Eye (tissue), 1 donor: ENCODE measurements around the gene DCHS2.

Source experiments
- DNase-seq: peaks from one replicate; pipeline ENCODE4 v3.0.0-alpha.2; 2015

DCHS2 gene

DNA sequence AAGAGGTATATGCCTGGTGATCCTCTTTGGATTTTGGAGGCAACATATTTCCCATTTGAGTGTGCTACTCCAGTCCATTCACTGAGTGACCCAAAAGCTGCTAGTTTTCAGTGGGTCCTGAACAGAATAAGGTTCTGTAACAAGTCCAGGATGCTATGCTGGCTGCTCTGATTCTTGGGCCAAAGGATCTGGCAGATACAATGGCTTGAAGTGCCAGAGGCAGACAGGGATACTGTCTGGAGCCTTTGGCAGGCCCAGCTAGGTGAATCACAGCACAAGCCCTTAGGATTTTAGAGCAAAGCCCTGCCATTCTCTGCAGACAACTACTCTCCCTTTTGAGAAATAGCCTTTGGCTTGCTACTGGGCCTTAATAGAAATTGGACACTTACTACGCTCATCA lies 40.6 kb downstream of the DCHS2 start:
- DNase-seq, result no peak

DNA sequence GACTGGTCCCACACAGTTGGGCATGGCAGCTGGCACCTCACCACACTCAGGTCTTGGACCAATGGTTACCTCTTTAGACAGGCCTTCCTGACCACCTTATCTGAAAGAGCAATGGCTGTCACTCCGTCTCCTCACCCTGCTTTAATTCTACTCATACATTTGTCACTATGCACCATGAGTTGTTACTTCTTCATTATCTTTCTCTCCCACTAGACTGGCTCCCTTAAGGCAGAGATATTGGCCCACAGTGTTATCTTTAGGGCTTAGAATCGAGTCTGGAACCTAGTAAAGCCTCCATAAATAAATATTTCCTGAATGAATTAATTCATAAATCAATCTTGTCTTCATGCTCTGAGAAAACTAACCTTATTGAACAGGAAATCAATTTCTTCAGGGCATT lies 46.6 kb downstream of the DCHS2 start:
- no peak for DNase-seq

DNA sequence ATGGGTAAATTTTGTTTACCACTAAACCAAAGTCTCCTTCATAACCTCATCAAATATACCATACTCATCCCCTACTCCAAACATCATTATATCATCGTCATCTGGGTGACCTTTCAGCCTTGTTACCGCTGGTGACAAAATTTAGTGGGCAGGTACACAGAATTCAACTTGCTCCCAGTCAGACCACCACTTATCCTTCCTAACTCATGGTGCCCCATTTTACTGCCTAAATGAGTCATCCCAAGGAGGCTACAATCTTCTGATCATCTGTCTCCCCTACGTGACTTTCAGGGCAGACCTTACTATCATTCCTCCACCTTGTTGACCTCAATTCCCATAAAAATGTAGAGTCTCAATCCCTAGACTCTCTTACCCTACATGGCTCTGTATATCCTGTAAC lies 49.6 kb downstream of the DCHS2 start:
- no peak for DNase-seq

DNA sequence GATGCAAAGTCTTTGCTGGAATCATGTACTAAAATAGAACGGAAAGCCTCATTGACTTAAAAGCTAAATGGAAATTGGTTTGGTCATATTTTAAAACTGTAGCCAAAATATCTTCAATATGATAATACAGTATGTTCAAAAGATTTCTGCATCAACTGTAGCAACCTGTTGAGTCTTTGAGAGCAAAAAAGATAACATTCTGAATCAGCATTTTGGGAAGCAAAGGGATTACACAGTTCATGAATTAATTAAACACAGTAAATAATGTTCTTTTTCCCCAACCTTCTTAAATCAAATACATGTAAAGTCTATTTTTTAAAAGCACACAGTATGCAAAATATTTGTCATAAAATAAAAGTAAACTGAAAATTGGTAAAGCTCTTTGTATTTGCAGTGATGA lies 50.5 kb downstream of the DCHS2 start:
- no peak for DNase-seq

DNA sequence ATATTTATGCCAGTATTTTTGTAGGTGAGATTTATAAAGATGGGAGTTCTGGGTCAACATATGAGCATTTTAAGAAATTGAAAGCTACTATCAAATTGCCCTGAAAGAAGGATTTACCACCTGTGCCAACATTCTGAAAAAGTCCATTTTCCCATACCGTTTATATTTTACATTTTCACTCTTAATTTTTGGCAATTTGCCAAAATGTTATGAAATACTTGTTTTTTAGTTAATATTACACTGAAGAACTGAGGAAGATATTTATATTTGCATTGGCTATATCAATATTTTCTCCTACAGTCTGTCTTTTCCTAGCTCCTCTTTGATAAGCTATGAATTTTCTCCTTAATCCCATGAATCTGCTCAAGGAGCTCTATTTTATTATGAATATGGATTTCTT lies 52.4 kb downstream of the DCHS2 start:
- DNase-seq, result no peak

DNA sequence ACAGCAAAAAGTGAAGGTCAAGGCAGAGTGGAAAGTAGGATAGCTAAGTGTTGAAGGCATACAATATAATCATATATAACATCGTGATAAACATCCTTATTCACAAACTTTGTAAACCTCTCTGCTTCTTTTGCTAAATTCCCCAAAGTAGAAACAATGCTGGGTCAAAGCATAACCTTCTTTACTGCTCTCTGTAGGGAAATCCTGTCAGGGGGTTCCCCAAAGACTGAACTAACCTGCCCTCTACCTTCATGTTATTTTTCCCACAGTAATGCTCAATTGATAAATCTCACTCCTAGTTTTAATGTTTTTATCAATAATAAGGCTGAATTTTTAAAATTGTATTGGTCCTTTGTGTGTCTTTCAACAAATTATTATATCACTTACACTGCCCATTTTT lies 55.7 kb downstream of the DCHS2 start:
- no peak for DNase-seq

DNA sequence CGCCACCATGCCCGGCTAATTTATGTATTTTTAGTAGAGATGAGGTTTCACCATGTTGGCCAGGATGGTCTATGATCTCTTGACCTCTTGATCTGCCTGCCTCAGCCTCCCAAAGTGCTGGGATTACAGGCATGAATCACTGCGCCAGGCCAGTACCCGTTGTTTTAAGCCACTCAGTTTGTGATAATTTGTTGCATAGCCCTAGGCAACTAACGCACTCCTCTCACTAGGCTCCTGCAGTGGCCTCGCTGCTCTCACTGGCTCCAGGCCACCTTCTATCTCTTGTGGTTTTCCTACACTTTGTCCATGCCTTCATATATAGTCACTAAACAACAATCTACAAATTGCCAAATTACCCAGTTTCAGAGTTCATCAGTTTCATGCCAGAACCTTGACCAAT lies 58.1 kb downstream of the DCHS2 start:
- no peak for DNase-seq

DNA sequence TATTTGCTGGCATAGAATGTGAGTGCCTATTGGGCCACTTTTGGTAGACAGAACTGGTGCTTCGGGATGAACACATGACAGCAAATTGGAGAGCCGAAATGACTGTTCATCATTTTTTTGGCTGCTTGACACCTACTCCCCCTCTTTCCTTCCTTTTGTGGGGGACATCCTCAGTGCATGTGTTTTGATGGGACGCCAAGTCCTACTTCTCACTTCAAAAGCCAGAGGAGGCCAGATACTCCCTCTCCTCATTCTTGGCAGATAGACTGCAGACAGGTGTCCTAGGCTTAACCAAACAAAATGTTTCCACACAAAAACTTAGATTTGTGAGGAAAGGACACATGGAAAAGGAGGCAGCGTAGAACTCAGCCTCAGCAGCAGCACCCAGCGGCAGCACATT lies 62.4 kb downstream of the DCHS2 start:
- DNase-seq, result no peak

DNA sequence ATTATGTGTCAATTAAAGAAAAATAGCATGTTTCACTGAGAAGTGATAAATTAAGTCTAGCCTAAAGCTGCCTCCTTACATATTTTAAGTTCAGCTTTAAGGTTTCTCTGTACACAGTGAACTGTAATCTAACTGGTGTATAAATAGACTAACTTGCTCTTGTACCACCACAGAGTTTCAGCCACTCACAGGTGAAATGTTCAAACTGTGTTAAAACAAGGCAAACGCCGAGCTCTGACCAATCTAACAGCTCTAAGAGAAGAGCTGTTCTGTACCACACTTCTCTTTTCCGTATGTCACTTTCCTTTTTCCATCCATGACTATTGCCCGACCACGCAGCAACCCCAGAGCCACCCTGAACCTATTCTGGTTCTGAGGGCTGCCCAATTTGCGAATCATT lies 64.5 kb downstream of the DCHS2 start:
- DNase-seq, result no peak

DNA sequence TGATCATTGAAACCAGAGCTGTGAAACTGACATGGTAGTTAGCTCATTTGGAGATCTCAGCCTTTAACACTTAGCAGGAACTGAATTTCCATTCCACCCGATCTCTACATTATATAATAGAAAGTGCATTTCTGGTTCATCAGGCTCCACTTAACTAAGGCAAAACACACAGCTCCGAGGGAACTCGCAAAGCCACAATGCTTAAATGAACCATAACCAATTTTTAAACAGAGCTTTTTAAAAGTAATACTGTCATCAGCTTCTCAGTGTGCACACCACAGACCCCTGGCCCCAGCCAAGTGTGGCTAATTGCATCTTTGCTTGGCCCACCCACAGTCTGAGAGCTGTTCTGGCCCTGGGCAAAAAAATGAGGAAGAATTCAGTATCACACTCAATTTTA lies 66.1 kb downstream of the DCHS2 start:
- peak; percentile 76 for DNase-seq

DNA sequence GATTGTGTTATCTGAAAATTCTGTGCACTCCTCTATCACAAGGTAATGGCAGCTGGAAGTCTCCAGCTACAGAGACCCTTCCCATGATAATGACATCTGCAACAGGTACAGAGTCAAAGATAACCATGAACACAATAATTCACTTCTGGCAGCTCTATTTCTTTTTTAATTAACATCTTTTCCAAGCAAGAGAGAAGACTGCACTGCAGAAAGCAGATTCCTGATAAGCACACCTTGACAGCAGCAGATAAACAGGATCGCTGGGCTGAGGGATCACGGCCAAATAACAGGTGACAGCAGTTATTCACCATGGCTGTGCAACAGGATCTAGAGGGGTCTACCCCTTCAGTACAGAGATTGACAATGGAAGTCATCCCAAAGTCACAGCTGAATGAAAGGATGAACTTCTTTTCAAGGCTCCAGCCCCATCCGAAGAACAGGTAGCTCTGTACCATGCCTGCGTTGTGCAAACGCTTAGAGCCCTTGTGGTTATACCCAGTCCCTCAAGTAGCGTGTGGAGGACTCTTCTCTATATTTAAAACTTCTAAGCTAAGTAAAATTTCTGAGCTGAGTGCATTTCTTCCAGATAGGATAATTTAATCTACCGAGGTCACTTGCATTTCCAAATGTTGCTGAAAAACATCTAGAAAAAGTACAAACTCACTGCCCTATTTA lies 66.7 kb downstream of the DCHS2 start:
- DNase-seq, result no peak

DNA sequence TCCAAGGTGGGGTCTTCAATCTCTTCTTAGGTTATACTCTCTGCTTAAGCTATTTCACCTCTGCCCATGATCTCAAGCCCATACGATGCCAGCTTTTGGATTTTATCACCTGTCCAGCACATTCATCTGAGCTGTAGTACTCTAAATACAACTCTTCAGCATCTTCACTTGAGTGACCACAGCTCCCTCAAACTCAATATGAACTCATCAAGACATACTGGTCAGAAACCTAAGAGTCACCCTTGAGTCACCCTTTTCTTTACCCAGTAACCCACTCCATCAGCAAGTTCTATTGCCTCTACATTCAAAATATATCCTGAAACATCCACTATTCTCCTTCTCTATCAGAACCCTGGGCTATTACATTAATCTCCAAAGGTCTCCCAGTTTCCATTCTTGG lies 69.4 kb downstream of the DCHS2 start:
- no peak for DNase-seq

DNA sequence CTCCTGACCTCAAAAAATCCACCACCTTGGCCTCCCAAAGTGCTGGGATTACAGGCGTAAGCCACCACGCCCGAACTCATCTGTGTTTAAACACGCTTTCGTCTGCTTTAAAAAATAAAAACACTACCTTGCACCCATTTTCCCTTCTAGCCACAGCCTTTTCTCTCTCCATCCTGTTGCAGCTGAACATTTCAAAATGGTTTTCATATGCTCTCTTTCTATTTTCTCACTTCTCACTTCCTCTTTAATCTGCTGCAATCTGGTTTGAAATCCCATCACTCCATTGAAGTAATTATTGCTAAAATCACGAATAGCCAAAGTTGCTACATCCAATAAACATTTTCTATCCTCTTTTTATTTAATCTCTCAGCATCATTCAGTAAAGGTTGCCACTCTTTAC lies 70.0 kb downstream of the DCHS2 start:
- DNase-seq, result no peak

DNA sequence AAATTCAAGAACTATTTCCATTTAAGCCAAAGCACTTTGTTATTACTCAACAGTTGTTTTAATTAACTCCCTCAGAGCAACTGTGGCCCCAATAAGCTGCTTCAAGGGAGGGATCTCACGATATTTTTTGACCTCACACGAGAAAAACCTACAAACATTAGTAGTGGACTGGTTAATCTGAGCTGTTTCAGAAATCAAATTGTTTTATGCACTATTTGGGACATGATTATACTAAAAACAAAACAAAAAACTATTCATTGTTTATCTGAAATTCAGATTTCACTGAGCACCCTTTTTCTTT lies 74.3 kb downstream of the DCHS2 start:
- DNase-seq, result no peak

DNA sequence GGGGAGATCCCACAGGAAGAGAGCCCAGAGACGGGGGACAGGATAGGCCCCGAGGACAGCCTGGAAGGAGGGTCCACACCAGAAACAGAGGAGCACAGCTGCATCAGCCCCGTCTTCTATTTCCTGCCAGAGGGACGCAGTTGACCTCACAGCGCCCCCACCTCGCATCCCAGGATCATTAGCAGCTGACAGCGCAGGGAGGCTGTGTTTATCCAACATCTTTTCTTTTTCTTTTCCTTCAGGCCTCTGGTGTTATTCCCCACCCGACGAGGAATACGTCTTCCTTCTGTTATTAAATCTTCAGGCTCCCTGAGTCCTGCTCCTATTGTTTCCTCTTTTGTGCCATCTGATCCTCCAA lies 75.4 kb downstream of the DCHS2 start:
- no peak for DNase-seq

DNA sequence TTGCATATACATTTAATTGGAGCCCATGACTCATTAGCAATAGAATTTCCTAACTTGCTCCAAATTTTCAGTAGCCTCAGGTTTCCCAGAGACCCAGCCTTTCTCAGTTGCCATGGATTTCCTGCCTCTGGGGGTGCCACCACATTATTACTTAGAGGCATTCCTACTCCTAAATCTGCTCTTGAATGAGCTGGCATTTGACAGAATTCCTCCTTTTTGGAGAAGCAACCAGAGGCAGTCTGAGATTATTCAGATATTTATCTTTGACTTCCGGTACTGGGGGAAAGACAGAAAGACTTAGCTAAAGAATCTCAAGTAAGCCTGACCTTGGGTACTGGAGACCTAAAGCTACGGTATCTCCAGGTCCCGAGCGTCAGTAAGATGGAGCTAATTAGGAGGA lies 76.3 kb downstream of the DCHS2 start:
- no peak for DNase-seq

DNA sequence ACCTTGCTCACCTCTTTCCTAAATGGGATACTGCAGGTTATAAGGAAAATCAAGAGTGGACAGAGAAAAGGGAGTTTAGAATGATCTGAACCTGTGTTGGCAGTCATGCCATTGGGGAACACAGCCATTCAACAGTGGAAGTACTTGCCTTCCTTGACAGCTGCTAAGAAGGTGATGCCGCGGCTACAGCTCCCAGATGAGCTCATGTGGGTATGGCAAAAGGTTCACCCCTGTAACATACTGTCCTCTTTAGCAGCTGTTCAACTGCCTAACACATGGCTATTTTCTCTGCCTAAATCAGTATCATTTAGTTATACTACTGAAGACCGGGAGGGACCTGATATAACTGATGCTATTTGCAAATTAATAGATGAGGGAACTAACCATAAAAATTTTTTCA lies 76.8 kb downstream of the DCHS2 start:
- peak; percentile 16 for DNase-seq

DNA sequence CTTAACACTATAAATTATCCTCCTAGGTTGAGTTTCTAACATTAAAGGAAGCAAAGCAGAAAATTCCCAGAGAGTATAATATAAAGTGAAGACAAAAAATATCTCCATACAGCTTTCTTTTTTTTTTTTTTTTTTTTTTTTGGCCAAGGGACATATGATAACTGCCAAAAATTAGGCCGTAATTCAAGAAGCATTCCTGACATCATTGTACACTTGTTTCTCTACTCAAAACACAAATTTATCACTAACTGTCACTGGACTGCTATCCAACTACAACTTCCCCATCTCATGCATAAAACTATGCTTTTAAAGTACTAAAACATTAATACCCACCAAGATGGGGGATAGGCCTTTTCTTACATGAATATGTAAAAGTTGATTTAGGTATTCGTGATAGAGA lies 77.2 kb downstream of the DCHS2 start:
- DNase-seq, result no peak

DNA sequence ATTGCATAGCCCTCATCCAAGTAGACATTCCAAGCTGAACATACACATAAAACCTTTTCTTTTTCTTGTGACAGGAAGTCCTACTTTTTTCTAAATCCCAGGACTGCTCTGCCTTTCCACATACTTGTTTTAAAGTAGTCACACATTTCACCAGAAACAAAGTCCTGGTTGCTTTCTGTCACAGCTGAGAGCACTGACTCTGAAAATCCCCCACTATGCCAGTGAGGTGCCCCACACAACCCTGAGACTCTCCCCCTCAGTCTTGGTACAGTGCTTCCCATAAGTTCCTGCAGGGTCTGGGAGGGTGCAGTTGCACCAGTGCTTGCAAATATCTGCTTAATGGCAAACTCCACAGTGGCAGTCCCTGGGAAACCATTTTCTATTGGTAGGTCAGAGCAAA lies 84.2 kb downstream of the DCHS2 start:
- no peak for DNase-seq

DNA sequence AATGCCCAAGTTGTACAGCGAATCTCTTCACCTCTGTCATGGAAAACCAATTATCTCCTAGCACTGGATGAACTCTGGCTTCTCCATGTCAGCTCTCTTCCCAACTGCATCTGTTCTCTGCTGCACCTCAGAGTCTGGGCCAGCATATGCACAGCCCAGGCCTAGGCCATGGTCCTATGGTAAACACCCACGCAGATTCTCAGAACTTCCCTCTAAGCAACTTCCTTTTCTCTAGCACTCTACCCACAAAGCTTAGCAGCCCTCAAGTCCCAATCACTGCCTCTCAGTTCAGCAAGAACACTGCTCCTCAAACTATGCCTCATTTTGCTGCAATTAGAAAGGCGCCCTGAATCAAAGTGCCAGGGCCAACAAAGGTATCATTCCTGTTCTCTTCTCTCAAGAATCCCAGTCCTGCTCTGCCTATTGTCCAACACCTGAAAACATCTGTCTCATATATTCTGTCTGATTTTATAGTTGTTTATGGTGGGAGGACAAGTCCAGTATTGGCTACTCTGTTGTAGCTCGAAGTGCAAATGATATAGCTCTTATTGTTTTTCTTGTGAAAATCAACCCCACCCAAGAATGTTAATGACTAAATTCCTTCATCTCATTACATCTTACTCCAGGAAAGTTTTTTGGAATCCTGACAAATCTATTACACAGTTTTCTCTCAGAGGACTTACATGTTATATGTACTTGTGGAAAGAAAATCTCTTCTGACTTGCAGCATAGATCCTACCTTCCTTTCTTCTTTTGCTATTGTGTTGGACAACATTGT lies 85.4 kb downstream of the DCHS2 start:
- no peak for DNase-seq

DNA sequence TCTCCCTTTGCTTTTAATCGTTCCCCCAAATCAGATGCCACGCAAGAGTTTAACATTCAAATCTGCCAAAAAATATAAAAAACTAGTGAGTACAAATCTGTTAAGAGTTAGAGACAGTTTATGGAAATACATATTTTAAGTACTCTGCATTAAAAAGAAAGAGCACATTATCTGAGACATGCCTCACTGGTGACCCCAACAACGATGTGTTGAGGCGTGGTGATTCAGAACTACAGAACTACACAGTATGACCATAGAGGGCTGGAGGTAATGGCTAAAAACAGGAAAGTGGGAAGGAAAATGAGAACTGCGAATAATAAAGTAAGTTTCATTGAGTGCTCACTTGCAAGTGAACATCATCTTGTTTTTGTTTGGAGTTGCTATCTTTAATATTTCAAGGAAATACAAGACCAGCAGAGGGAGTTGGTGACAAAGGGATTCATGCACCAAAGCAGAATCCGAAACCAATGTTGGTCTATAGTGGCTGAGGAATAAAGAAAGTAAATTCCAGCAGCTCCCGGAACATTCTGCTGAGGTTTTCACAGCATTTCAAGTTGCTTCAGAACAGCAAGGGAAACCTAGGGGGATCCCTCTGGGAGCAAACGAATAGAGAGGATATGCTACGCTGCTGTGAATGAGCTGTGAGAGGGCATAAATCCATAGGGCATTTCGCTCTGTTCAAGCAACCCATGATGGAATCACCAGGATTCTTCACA lies 92.2 kb downstream of the DCHS2 start:
- DNase-seq, result peak; percentile 73

DNA sequence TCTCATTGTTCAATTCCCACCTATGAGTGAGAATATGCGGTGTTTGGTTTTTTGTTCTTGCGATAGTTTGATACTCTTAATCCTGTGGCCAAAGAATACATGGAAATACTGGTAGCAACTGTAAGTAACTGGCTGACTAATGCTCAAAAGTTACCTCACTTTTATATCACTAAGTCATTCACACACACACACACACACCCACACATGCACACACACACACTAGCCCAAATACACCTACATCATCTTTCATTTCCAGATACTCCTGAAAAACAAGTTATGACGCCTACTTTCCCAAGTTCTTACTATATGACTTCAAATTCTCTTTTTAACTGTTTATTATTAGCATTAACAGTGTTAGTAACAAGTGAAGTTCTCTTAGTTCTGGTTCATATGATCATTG lies 101.3 kb downstream of the DCHS2 start:
- DNase-seq, result no peak

DNA sequence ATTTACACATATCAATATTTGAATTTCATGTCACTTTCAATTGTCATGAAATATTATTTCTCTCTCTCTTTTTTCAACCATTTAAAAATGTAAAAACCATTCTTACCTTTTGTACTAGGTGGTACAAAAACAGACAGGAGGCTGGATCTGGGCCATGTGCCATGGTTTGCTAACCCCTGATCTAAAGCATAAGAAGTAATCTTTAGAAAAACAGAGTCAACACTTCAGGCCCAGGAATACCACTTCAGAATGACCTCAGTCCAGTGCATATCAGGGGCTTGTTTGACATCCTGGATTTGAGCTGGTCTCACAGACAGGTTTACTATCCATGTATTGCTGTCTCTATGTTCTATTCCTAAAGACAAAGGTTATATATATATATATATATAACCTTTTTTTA lies 102.5 kb downstream of the DCHS2 start:
- no peak for DNase-seq

DNA sequence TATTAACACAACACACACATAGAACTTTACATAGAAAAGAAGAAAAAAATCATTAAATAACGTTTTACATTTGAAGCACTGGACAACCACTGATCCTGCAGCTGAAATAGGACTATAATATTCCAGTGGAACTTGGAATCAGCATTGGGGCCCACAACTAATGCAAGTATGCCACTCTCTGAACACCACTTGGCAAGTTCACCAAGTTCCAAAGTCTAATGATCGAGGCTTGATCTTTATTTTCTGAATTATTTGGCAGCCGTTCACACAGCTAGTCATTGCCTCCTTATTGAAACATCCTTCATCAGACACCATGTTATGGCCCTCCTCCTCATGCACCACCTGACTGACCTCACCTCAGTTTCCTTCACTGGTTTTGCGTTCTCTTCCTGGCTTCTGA lies 107.6 kb downstream of the DCHS2 start:
- DNase-seq, result no peak

DNA sequence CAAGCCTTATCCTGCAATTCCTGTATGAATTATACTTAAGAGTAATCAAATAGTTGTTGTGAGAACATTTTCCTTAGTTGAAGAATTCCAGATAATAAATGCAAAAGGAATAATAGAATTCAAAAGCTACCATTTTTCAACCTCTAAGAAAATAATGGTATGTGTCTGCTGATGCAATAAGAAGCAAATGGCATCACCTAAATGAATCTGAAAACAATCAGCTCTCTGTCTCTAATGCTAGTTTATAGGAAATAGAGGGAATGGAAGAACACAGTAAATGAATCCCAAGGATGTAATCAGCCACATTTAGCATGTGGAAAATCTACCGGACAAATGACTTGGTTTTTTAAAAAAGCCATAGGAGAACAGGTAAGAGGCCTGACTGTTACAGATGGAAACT lies 115.1 kb downstream of the DCHS2 start:
- DNase-seq, result no peak
